RWPE2 (cell line): ENCODE data around the gene PLA2G4D.
A peak's percentile ranks its signal among the peaks of the same experiment; 100 is the strongest.

Experiments used
- ATAC-seq: fragments of 200-7000 bp; cut with Tn5 transposase; 3 replicates; pipeline ENCODE4 v1.9.1; 2021; ENCODE audit warnings: low read depth
- DNase-seq: peaks from one replicate; pipeline ENCODE4 v3.0.0-alpha.2; 2020; ENCODE audit warnings: low spot score
- H3K27ac ChIP-seq: fragments of 450-650 bp; 2 replicates; pipeline ENCODE4 v1.5.1; 2017; ENCODE audit warnings: mild to moderate bottlenecking; ENCODE audit not compliant: poor library complexity, severe bottlenecking
- H3K27me3 ChIP-seq: fragments of 250-450 bp; sonication (Bioruptor Pico); 2 replicates; pipeline ENCODE4 v1.5.1; 2021; ENCODE audit warnings: mild to moderate bottlenecking, moderate library complexity; ENCODE audit not compliant: insufficient read depth, poor library complexity, severe bottlenecking
- H3K36me3 ChIP-seq: fragments of 250-450 bp; sonication (Bioruptor Pico); 2 replicates; pipeline ENCODE4 v1.5.1; 2020; ENCODE audit warnings: low read depth, mild to moderate bottlenecking, moderate library complexity
- H3K4me1 ChIP-seq: fragments of 250-450 bp; sonication (Bioruptor Pico); 2 replicates; pipeline ENCODE4 v1.5.1; 2021; ENCODE audit warnings: mild to moderate bottlenecking, moderate library complexity; ENCODE audit not compliant: insufficient read depth, poor library complexity, severe bottlenecking
- H3K4me3 ChIP-seq: fragments of 250-450 bp; sonication (Bioruptor Pico); 2 replicates; pipeline ENCODE4 v1.5.1; 2021; ENCODE audit warnings: mild to moderate bottlenecking, moderate library complexity; ENCODE audit not compliant: severe bottlenecking
- H3K9me3 ChIP-seq: fragments of 250-450 bp; sonication (Bioruptor Pico); 2 replicates; pipeline ENCODE4 v1.5.1; 2021; ENCODE audit warnings: mild to moderate bottlenecking, moderate library complexity; ENCODE audit not compliant: severe bottlenecking
- TF ChIP-seq, protein P1 (sequence below): fragments of 450-650 bp; IDR thresholded peaks from one replicate; pipeline ENCODE4 v1.5.1; 2017; ENCODE audit warnings: mild to moderate bottlenecking, moderate library complexity; ENCODE audit not compliant: poor library complexity, severe bottlenecking

The PLA2G4D gene

DNA sequence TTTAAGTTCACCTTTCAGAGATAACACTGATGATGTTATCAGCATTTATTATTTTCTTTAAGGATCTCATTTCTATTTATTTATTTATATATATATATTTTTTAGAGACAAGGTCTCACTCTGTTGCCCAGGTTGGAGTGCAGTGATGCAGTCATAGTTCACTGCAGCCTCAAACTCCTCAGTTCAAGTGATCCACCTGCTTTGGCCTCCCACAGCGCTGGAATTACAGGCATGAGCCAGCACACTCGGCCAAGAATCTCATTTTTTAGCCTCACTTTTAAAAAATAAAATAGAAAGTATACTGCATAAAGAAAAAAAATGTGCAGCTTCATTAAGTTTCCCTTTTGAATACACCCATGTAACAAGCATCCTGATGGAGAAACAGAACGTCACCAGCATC is 35.6 kb downstream of the PLA2G4D start:
- no peaks in the 10 kb centered on the region for H3K36me3 ChIP-seq
- H3K9me3 ChIP-seq = no peaks in the 10 kb centered on the region
- peak overlapping the region; percentile 91 for H3K27ac ChIP-seq
- DNase-seq = no peak
- peaks cover 7% of the 10 kb centered on the region for H3K4me1 ChIP-seq
- TF ChIP-seq, protein P1, sequence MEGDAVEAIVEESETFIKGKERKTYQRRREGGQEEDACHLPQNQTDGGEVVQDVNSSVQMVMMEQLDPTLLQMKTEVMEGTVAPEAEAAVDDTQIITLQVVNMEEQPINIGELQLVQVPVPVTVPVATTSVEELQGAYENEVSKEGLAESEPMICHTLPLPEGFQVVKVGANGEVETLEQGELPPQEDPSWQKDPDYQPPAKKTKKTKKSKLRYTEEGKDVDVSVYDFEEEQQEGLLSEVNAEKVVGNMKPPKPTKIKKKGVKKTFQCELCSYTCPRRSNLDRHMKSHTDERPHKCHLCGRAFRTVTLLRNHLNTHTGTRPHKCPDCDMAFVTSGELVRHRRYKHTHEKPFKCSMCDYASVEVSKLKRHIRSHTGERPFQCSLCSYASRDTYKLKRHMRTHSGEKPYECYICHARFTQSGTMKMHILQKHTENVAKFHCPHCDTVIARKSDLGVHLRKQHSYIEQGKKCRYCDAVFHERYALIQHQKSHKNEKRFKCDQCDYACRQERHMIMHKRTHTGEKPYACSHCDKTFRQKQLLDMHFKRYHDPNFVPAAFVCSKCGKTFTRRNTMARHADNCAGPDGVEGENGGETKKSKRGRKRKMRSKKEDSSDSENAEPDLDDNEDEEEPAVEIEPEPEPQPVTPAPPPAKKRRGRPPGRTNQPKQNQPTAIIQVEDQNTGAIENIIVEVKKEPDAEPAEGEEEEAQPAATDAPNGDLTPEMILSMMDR = no peak
- H3K27me3 ChIP-seq = no peaks in the 10 kb centered on the region
- H3K4me3 ChIP-seq = no peak overlapping the region
- no peak for ATAC-seq

DNA sequence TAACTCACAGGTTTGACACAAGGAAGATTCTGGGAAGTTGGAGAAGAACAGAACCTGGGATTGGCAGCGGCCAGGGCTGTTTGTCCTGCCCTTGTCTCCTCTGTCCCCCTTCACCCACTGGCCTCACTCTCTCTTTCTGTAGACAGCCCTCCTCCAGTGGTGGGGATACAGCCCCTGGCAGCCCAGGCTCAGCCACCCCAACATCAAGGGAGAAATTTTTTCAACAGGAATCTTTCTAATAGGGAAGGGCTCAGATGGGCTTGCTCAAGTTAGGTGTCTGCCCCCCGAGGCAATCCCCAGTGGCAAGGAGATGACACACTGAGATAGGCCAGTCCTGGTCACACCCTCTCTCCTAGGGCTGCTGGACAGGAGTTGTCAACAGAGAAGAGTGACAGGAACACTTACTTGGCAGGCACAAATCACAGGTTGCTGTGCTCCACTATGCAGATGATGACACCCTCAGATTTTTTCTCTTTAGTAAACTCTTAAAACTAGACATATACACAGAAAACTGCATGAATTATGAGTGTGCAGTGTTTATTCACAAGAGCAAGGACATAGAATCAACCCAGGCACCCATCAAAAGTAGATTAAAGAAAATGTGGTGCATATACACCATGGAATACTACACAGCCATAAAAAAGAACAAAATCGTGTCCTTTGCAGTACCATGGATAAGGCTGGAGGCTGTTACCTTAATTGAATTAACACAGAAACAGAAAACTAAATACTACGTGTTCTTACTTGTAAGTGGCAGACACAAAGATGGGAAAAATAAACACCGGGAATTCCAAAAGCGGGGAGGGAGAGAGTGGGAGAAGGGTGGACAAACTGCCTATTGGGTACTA is 36.3 kb downstream of the PLA2G4D start:
- DNase-seq = no peak
- H3K36me3 ChIP-seq = no peaks in the 10 kb centered on the region
- TF ChIP-seq, protein P1 = no peak
- H3K9me3 ChIP-seq = no peaks in the 10 kb centered on the region
- peak overlapping the region; percentile 91 for H3K27ac ChIP-seq
- no peak; the same call in 1 of the 3 replicates for ATAC-seq
- peak overlapping the region; percentile 2 for H3K4me3 ChIP-seq
- peaks cover 7% of the 10 kb centered on the region for H3K4me1 ChIP-seq
- H3K27me3 ChIP-seq = no peaks in the 10 kb centered on the region

DNA sequence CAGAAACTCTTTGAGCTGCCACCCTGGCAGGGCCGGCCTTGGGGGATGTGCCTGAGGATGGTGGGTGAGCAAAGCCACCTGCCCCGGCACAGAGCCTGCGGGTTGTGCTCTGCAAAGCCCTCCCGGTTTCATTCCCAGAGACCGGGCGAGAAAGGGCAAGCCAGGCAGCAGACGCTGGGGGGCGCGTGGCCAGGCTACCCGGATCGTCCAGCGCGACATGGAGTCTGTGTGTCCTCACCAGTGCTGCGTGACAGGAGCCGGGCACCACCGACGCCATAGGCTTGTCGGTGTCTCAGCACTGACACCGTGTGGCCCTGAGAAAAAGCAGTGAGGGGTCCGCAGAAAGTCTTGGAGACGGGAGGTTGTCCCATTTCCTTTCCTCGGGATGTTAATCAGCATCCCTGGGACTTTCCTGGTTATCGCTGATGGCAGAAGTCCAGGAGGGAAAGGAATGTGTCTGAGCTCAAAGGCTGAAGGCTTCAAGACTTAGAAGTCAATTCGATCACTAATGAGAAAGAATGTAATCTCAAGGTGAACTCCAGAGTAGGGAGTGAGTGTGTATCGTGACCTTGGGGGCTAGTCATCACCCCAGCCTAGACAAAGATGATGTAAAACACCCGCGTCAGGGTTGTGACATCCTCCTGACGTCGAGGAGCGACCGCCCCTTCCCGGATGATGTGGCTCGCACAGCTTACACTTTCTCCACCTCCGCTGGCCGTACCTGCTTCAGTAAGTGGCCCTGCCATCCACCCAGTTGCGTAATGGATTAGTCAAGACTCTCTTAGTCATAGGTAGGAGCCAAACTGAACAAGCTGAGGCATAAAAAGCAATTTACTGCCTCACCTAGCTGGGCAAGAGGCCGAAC is 37.2 kb downstream of the PLA2G4D start:
- Histone ChIP-seq H3K36me3 (no peaks in the 10 kb centered on the region), H3K9me3 (no peaks in the 10 kb centered on the region), H3K27me3 (no peaks in the 10 kb centered on the region), H3K4me3 (peak overlapping the region; percentile 23), H3K27ac (peak overlapping the region; percentile 91), H3K4me1 (peaks cover 7% of the 10 kb centered on the region)
- TF ChIP-seq, protein P1 = peak; percentile 99
- peak; percentile 100 for DNase-seq
- ATAC-seq = peak; percentile 91

DNA sequence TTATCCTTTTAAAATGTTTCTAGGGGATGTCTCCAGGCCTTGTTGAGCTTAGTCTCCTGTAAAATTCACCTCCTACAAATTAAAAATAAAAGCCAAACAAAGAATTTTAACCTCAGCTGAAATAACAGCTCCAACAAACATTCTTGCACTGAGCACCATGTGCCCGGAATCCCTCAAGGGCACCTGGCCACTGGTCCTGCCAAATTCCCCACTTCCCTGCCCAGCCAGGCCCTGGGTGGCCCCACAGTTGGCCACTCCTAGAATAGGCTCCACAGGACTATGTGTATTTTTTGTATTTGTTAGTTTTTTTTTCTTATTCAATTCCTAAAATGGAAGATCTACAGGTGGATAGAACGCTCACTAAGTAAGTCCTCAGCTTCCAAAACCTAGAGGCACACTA is 40.4 kb downstream of the PLA2G4D start:
- Histone ChIP-seq H3K27me3 (no peaks in the 10 kb centered on the region), H3K4me3 (no peak overlapping the region)
- ATAC-seq = no peak

More for the DNA sequence above, 40.4 kb downstream of the PLA2G4D start:
- no peak for DNase-seq
- H3K27ac ChIP-seq = no peak overlapping the region
- TF ChIP-seq, protein P1 = no peak
- peaks cover 7% of the 10 kb centered on the region for H3K4me1 ChIP-seq
- no peaks in the 10 kb centered on the region for H3K9me3 ChIP-seq
- H3K36me3 ChIP-seq = no peaks in the 10 kb centered on the region
